ENCODE results near the gene STXBP2. TPM values are rescaled to one million over a fixed set of nuclear protein-coding genes. Genes with fewer than 3 reads are reported as not detected.
"Not testable (repeated sequence)": the region's sequence is repeated elsewhere in the genome, so short reads cannot be mapped to it uniquely, and the experiment has no call there.

STXBP2 gene
- total RNA-seq, 1 donor from 2014 or later: 9.7 TPM

GRCh38 chr19:7628589-7629311 lies 8.2 kb upstream of the STXBP2 start:
- no peak for ATAC-seq
- intact Hi-C loops (cut with micrococcal nuclease): no loop called here
- DNase-seq: no peak

DNA sequence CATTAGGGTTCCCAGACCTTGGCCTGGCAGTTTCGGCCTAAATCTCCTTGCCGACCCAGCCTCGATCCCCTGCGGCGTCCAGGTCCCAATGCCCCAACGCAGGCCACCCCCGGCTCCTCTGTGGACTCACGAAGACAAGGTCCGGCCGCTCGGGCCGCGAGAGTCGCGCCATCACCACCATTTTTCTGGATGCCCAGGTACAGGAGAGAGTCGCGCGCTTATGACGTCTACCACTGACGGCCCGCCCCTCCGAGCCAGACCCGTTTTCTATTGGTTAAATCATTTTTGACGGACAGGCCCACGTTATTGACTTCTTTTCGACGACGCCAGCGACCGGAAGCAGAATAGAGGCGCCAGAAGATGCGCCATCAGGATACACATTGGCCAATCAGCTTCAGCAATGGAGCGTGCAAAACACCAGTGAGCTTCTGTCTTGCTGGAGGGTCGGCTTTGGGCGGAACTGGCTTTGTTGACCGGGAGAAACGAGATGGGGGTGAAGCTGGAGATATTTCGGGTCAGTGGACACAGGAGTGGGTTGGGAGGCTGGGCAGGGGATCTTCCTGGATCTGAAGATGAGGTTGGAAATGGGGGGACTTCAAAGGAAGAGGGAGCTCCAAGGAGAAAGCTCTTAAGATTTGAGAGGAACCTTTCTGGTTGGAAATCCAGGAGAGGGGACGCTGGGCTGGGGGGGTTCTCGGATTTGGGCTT lies 7.4 kb upstream of the STXBP2 start, which contains the start of the genes PET100 and XAB2:
Gene PET100, plus strand, starts transcription at position 447 of the 708 bp plus-strand sequence. Its CDS starts 41 bp downstream, at position 488.
Gene XAB2, minus strand, starts transcription at position 199 of the 708 bp plus-strand sequence. Its CDS starts 18 bp downstream, at position 181.
- ATAC-seq (peak; percentile 98), DNase-seq (peak; percentile 94)
- intact Hi-C loops (cut with micrococcal nuclease): no loop called here

GRCh38 chr19:7631577-7631976 lies 5.3 kb upstream of the STXBP2 start:
- ATAC-seq (no peak), DNase-seq (no peak)
- intact Hi-C loops (cut with micrococcal nuclease): no loop called here

- intact Hi-C loops (cut with micrococcal nuclease): no loop called here
- DNase-seq: no peak
- ATAC-seq: no peak
Observed at GRCh38 chr19:7632340-7633203, 4.3 kb upstream of the STXBP2 start.

DNA sequence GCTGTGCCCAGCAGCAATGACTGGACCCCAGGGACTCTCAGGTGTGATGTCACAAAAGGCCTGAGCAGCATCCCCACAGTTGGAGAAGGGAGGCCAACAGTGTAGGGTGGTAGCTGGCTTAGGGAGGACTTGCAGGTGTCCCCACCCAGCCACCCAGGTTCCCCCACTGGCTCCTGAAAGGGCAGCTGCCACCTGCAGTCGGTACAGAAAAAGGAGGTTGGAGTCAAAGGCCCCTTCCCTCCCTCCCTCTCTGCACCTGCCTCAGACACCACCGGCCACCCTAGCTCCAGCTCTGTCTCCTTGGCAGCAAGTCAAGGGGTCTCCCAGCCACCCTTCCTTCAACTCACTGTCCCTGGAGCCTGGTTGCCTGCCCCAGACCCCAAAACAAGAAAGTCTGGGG lies 3.2 kb upstream of the STXBP2 start, which contains the start of gene PCP2:
Gene PCP2, minus strand, starts transcription at position 22 of the 400 bp plus-strand sequence. CDS start 262 bp downstream, outside the sequence.
- intact Hi-C loops (cut with micrococcal nuclease): no loop called here
- DNase-seq (no peak), ATAC-seq (no peak)

GRCh38 chr19:7635670-7636069 lies 1.2 kb upstream of the STXBP2 start:
- peak; percentile 42 for ATAC-seq
- intact Hi-C loops (cut with micrococcal nuclease): no loop called here
- no peak for DNase-seq

DNA sequence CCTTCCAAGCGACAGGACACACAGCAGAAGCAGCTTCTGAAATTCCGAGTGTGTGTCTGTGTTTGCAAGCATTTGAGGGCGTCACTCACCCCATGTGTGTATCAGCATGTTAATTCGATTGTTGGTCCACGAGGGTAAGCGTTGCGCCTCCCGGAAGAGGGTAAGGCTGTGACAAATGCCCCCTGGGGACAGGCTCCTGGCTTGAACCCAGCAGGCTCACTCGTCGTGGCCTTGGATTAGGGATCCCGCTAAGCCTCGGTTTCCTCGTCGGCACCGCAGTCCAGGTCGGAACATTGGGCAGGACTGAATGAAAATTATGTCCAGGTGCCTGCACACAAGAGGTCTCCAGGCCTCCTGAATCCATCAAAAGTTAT lies 606 bp upstream of the STXBP2 start:
- intact Hi-C loops (cut with micrococcal nuclease): no loop called here
- DNase-seq: no peak

GRCh38 chr19:7637374-7638256 lies 705 bp downstream of the STXBP2 start:
- DNase-seq (peak; percentile 69), ATAC-seq (peak; percentile 53)
- intact Hi-C loops (cut with micrococcal nuclease): no loop called here

More for the DNA sequence above, 606 bp upstream of the STXBP2 start:
- no peak for ATAC-seq

GRCh38 chr19:7638802-7639465 lies 2.0 kb downstream of the STXBP2 start:
- no peak for ATAC-seq
- no peak for DNase-seq
- intact Hi-C loops (cut with micrococcal nuclease): no loop called here

- no peak for ATAC-seq
- intact Hi-C loops (cut with micrococcal nuclease): no loop called here
Observed at GRCh38 chr19:7639863-7640348, 3.0 kb downstream of the STXBP2 start.

DNA sequence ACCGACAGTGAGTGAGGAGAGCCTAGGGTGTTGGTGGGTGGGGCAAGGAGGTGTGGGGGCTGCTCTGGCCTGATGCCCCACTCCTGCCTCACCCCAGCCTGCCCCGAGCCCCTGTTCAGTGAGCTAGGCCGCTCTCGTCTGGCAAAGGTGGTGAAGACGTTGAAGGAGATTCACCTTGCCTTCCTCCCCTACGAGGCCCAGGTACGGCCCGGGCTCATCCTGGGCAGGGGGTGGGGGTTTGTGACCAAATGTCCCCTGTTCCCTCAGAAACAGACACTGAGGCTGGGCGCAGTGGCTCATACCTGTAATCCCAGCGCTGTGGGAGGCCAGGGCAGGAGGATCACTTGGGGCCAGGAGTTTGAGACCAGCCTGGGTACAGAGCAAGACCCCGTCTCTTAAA lies 3.9 kb downstream of the STXBP2 start:
- ATAC-seq: no peak
- intact Hi-C loops (cut with micrococcal nuclease): no loop called here

More at GRCh38 chr19:7639863-7640348, 3.0 kb downstream of the STXBP2 start:
- DNase-seq: no peak

GRCh38 chr19:7641290-7642276 lies 4.7 kb downstream of the STXBP2 start:
- no peak for DNase-seq
- intact Hi-C loops (cut with micrococcal nuclease): no loop called here
- no peak for ATAC-seq

More for the DNA sequence above, 3.9 kb downstream of the STXBP2 start:
- DNase-seq: no peak

DNA sequence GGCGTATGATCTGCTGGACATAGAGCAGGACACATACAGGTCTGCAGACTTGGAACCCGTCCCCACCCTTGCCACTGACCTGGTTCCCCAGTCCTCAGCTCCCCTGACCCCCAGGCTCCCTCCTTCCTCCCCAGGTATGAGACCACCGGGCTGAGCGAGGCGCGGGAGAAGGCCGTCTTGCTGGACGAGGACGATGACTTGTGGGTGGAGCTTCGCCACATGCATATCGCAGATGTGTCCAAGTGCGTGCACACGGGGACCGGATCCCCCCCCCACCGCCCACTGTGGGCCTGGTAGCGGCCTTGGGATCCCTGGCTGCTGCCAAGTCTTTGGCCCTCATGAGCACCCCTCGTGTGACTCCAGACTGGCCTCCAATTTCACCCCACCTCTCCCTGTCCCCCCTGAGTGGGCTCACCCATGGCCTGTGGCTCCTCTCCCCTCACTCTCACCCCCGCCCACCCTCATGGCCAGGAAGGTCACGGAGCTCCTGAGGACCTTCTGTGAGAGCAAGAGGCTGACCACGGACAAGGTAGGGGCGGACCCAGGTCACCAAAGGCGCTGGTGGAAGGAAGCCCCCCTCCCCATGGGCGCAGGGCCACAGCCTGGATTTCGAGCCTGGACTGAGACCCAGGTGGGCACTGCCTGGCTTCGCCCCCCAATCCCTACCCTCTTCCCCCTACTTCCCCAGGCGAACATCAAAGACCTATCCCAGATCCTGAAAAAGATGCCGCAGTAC lies 5.6 kb downstream of the STXBP2 start:
- intact Hi-C loops (cut with micrococcal nuclease): no loop called here
- ATAC-seq (no peak), DNase-seq (no peak)

- intact Hi-C loops (cut with micrococcal nuclease): no loop called here
- ATAC-seq (no peak), DNase-seq (no peak)
Observed at GRCh38 chr19:7643031-7643415, 6.1 kb downstream of the STXBP2 start.

DNA sequence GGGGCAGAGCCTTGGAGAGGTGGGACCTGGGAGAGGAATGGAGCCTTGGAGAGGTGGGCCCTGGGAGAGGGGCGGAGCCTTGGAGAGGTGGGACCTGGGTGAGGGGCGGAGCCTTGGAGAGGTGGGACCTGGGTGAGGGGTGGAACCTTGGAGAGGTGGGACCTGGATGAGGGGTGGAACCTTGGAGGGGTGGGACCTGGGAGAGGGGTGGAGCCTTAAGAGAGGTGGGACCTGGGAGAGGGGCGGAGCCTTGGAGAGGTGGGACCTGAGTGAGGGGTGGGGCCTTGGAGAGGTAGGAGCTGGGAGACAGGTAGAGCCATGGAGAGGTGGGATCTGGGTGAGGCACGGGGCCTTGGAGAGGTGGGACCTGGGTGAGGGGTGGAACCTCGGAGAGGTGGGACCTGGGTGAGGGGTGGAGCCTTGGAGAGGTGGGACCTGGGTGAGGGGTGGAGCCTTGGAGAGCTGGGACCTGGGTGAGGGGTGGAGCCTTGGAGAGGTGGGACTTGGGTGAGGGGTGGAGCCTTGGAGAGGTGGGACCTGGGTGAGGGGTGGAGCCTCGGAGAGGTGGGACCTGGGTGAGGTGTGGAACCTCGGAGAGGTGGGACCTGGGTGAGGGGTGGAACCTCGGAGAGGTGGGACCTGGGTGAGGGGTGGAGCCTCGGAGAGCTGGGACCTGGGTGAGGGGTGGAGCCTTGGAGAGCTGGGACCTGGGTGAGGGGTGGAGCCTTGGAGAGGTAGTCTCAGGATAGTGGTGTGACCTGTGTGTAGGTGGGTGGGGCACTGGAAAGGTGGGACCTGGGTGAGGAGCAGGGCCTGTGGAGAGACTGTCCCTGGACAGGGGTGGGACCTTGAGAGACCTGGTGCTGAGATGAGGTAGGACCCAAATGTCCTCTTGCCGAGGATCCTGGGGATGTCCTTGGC lies 7.0 kb downstream of the STXBP2 start:
- DNase-seq; ATAC-seq; intact Hi-C loops (cut with micrococcal nuclease): not testable (repeated sequence)

Measured in left ventricle myocardium superior (tissue), 1 donor.